Right atrium auricular region (tissue), 2 donors: Measurements from ENCODE around the gene EMP3. TPM values are rescaled to one million over a fixed set of nuclear protein-coding genes. Genes with fewer than 3 reads are reported as not detected.

ENCODE experiments used
- DNase-seq: peaks from one replicate; pipeline ENCODE4 v3.0.0-alpha.2; 2019; ENCODE audit warnings: low spot score
- H3K27ac ChIP-seq, 2 donors: fragments of 200-600 bp; sonication (generic); 1 replicate in 1 of 2; 2 replicates in 1 of 2; pipeline ENCODE4 v1.5.1; 2016 to 2019
- H3K27me3 ChIP-seq, 2 donors: fragments of 200-600 bp; sonication (generic); one replicate each; pipeline versions ENCODE4 v1.5.1 to v1.6.0; 2017 to 2019
- H3K36me3 ChIP-seq: fragments of 200-600 bp; sonication (generic); one replicate; pipeline ENCODE4 v1.5.1; 2016
- H3K4me1 ChIP-seq, 2 donors: fragments of 200-600 bp; sonication (generic); one replicate each; pipeline versions ENCODE4 v1.5.1 to v1.6.0; 2017 to 2019
- H3K4me3 ChIP-seq, 2 donors: fragments of 200-600 bp; sonication (generic); 1 replicate in 1 of 2; 2 replicates in 1 of 2; pipeline ENCODE4 v1.5.1; 2017 to 2019; ENCODE audit warnings: mild to moderate bottlenecking in 1 of 2, moderate library complexity in 1 of 2
- H3K9me3 ChIP-seq, 2 donors: fragments of 200-600 bp; sonication (generic); one replicate each; pipeline ENCODE4 v1.5.1; 2019
- CTCF ChIP-seq, 2 donors: fragments of 200-600 bp; sonication (generic); IDR thresholded peaks; one replicate each; pipeline ENCODE4 v1.5.1; 2019; ENCODE audit warnings: antibody characterized with exemption in 2 of 2
- total RNA-seq, 2 donors: library from RNA; depleted of rRNA; stranded (reverse); fragments of >200 nt; gene quantifications; one replicate each; pipeline ENCODE4 v1.1.0, GENCODE V29; 2016

Gene EMP3
- total RNA-seq, 2 donors from 2014 or later: 16.9 to 95.9 TPM

DNA sequence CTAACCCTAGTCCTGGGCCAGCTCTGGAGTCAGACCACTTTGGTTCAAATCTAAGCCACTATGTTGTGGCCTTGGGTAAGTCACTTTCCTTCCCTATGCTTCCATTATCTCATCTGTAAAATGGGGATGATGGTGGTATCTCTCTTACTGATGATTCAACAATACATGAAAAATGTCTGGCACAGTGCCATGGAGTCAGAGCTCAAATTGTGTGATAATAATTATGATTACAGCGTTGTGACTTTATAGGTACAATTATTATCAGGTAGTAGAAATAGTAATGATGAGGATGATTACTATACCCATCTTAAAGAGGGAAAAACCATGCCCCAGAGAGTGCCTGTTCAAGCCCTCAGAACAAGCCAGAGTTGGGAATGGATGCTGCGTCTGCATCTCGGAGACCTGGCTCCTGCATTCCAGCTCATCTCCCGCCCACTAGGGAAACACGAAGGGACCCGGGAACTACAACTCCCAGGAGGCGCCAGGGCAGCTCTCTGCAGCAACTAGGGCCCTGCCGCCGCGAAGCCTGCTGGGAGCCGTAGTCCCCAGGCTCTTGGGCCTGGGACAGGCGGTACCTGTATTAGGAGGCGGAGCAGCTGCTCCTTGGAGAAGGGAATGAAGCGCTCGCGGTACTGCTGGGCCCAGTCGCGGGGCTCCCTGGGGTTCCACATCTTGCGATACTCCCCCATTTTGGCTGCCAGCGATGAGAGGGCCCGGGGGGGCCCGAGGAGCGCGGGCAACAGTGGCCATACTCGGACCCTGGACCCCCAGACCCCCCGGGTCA lies 37.6 kb downstream of the EMP3 start:
- no peaks in the 10 kb centered on the region for H3K27me3 ChIP-seq
- peak; percentile 91 for DNase-seq
- H3K27ac ChIP-seq: peak overlapping the region; percentile 98 to 99
- no peaks in the 10 kb centered on the region for H3K36me3 ChIP-seq
- no peaks in the 10 kb centered on the region for H3K9me3 ChIP-seq
- peaks cover 0 to 6% of the 10 kb centered on the region in 2 donors for H3K4me1 ChIP-seq
- TF ChIP-seq CTCF (IDR thresholded peaks at IDR 0.05): no peak
- peak overlapping the region; percentile 50 to 74 for H3K4me3 ChIP-seq

DNA sequence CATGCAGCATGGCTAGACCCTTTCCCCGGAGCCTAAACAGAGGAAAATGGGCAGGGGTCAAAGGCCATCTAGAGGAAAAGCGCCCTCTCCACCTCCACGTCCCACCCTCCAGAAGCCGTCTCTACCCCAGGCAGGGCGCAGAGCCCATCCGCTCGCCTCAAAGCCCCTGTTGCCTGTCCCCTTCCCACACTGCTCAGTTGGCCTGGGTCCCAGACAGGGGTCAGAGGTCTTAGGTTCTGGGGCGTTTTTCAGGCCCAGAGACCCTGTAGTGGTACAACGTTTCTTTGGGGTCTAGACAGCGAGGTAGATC lies 38.1 kb downstream of the EMP3 start:
- peak overlapping the region; percentile 98 to 99 for H3K27ac ChIP-seq
- TF ChIP-seq CTCF (IDR thresholded peaks at IDR 0.05): no peak
- H3K4me1 ChIP-seq: peaks cover 0 to 6% of the 10 kb centered on the region in 2 donors
- H3K27me3 ChIP-seq: no peaks in the 10 kb centered on the region
- H3K9me3 ChIP-seq: no peaks in the 10 kb centered on the region
- DNase-seq: peak; percentile 58
- peak overlapping the region; percentile 50 to 74 for H3K4me3 ChIP-seq
- H3K36me3 ChIP-seq: no peaks in the 10 kb centered on the region

GRCh38 chr19:48363810-48364597 lies 38.7 kb downstream of the EMP3 start, which contains the start of the genes SYNGR4 and TMEM143:
Gene SYNGR4 (plus strand): TSS chr19:48364367. CDS start chr19:48365843, 1,476 bp downstream.
Gene TMEM143 (minus strand): TSS chr19:48363940. CDS start chr19:48363920, 20 bp downstream.
- DNase-seq: peak; percentile 99
- Histone ChIP-seq H3K4me3 (peak within 1 kb of the TSS; percentile 50 to 74), H3K4me1 (peaks cover 0 to 6% of the 10 kb centered on the region in 2 donors), H3K27ac (peak within 1 kb of the TSS; percentile 98 to 99), H3K27me3 (no peaks in the 10 kb centered on the region), H3K36me3 (no peaks in the 10 kb centered on the region), H3K9me3 (no peaks in the 10 kb centered on the region)
- no peak for TF ChIP-seq CTCF (IDR thresholded peaks at IDR 0.05)

DNA sequence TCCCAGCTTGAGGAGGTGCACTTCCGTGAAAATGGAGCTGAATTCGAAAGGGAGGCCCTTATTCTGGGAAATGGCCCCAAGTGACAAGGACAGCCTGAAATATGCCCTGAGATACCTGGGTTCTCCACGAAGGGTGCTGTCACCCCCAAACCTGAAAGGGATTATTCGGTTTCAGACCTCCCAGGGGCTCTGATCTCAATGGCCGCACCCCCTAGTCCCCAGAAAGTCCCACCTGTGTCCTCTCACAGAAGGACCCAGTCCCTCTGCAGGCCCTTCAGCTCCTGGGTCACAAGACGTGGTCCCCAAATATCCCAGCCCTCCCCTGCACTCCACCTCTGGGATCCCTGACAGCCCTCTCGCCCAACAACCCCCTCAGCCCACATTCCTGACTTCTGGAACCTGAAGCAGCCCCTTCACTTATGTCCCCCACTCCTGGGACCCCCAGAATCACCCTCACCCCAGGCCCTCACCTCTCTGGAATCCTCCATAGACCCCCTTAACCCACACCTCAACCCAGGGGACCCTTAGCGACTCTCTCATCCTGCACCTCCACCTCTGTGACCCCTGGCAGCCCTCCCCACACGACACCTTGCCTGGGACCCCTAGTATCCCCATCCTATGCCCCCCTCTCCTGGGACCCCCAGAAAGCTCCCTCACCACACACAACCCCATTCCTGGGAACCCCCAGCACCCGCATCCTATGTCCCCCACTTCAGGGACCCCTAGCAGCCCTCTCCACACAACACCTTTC lies 39.4 kb downstream of the EMP3 start:
- Histone ChIP-seq H3K9me3 (no peaks in the 10 kb centered on the region), H3K27ac (peak overlapping the region; percentile 98 to 99), H3K4me3 (peak overlapping the region; percentile 7 to 74), H3K36me3 (no peaks in the 10 kb centered on the region), H3K4me1 (peaks cover 0 to 6% of the 10 kb centered on the region in 2 donors), H3K27me3 (no peaks in the 10 kb centered on the region)
- DNase-seq: no peak
- TF ChIP-seq CTCF (IDR thresholded peaks at IDR 0.05): no peak

- no peaks in the 10 kb centered on the region for H3K36me3 ChIP-seq
- H3K4me3 ChIP-seq: no peak overlapping the region
- H3K9me3 ChIP-seq: no peaks in the 10 kb centered on the region
- H3K4me1 ChIP-seq: peaks cover 0 to 6% of the 10 kb centered on the region in 2 donors
- no peaks in the 10 kb centered on the region for H3K27me3 ChIP-seq
- no peak overlapping the region for H3K27ac ChIP-seq
- DNase-seq: no peak
- no peak for TF ChIP-seq CTCF (IDR thresholded peaks at IDR 0.05)
Observed at GRCh38 chr19:48365602-48366001, 40.2 kb downstream of the EMP3 start.
